HG03521 (cell line): ENCODE measurements around the gene SH3BGRL2.
"Not testable (repeated sequence)": the region's sequence is repeated elsewhere in the genome, so short reads cannot be mapped to it uniquely, and the experiment has no call there.

Experiments
- ATAC-seq: cut with Tn5 transposase; IDR thresholded peaks from one replicate; pipeline ENCODE4 v1.9.1; 2021; ENCODE audit warnings: mild to moderate bottlenecking, moderate library complexity; ENCODE audit not compliant: unreplicated experiment

Gene SH3BGRL2

DNA sequence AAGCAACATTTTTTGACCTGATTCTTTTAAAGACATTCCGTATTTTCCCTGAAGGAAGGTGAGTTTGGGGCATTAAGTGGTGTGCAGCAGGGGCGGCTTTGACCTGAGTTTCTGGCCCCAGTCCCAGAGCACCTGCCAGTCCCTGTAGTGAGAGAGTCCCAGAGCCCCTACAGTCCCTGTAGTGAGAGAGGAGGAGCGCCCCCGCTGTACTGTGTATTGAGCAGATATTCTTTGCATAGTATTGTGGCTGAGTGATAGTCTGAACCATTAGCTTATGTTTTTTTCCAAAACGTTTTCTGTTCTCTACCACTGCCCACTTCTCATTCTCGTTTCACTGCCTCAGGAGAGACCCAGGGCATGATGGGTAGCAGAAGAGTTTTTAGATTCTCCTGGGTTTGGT, 17.2 kb upstream of the SH3BGRL2 start:
- ATAC-seq = no peak

DNA sequence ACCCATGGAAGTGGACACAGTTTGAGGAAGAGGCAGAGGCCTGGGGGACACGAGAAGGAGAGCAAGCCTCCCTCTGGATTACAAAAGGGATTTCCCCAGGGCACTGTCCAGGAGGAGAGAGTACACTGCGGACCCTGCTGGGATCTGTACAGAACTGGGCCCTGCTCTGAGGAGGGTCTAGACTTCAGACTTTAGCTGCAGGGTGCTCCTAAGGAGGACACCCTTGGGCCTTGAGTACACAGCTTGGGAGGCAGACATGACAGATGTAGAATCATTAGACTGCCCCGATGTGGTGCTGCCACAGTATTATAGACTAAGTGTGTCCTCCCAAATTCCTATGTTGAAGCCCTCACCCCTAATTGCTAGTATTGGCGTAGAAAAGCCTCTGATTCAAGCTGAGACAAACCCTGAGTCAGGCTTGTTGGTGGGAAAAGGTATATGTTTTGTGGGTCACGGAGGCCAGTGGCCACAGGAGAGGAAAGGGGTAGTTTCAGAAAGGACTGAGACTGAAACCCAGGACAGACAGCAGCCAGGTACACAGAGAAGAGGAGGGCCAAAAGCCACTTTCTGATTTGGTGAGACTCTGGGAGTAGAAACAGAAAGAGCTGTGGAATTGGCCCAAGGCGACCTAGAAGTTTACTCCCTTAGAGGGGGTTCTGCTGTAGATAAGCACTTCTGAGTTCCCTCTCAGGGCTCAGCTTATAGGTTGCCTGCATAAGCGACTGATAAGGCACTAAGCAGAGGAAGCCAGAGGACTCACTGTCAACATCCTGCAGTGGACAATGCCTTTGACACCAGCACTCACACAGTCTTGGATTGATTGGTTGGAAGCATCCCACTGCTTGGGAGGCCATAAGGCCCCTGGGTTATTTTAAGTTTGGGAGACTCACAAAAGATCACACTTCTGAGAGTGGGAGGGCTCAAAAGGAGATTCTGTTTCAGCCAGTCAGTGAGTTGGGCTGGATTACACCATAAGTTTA, 16.5 kb upstream of the SH3BGRL2 start:
- peak; percentile 67 for ATAC-seq

DNA sequence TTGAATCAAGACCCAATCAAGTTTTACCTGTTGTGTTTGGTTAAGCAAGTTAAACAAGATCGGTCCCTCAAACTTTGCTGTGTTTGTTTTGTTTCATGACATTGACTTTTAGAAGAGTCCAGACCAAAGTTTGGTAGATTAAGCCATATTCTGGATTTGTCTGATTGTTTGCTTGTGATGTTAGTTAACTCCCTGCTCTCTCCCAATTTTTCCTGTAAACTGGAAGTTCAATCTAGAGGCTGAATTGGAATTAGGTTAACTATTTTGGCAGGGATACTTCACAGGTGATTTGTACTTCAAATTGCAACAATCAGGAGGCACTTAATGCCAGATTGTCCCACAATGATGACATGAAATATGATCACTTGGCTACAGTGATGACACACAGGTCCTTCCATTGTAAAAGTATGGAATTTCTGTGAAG, 13.6 kb upstream of the SH3BGRL2 start:
- no peak for ATAC-seq

DNA sequence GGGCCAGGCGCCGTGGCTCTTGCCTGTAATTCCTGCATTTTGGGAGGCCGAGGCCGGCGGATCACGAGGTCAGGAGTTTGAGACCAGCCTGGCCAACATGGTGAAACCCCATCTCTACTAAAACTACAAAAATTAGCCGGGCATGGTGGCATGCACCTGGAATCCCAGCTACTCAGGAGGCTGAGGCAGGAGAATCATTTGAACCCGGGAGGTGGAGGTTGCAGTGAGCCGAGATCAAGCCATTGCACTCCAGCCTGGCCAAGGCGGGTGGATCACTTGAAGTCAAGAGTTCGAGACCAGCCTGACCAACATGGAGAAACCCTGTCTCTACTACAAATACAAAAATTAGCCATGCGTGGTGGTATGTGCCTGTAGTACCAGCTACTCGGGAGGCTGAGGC, 12.7 kb upstream of the SH3BGRL2 start:
- ATAC-seq = not testable (repeated sequence)

DNA sequence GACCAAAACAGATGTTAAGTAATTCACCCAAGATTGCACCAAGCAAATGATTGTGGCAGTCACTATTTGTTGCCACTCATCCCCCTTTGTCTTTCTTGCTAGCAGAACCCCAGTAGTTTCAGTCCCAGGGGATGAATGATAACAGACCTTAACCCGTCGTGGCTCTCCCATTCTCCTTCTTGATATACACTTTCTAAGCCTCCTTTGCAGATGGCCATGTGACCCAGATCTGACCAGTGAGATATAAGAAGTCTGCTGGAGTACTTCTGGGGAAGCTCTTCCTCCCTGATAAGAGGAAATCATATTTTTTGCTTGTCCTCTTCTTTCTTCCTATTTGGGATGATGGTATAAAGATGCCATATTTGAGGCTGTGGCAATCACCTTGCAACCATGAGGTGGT, 9.6 kb upstream of the SH3BGRL2 start:
- ATAC-seq = no peak

DNA sequence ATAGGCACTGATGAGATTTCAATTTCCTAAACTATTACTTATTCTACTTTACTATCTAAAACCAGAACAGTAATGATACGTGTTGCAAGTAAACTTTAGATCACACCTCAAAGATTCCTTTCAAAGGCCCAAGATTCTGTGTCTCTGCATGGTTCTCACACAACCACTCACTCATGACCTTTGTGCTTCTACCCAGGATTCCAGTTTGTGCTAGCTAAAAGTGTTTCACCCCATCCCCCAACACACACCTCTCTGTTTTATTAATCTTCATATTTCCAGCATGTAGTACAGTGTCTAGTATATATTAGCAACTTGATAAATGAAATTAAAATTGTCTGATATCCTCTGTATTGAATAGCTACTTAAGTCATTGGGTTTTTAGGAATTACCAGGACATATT, 8.8 kb upstream of the SH3BGRL2 start:
- no peak for ATAC-seq

DNA sequence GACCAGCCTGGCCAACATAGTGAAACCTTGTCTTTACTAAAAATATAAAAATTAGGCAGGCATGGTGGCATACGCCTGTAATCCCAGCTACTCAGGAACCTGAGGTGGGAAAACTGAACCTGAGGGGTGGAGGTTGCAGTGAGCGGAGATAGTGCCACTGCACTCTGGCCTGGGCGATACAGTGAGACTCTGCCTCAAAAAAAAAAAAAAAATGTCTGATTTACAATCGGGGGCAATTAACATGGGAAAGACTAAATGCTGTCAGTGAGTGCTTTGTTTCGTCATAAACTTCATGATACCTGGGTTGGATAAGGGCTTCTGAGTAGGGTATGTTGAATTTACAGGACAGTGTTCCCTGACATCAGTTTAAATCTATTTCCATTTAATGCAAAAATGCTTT, 8.0 kb upstream of the SH3BGRL2 start:
- ATAC-seq = no peak

- ATAC-seq = no peak
Measured at GRCh38 chr6:79625746-79626145, 5.4 kb upstream of the SH3BGRL2 start.

DNA sequence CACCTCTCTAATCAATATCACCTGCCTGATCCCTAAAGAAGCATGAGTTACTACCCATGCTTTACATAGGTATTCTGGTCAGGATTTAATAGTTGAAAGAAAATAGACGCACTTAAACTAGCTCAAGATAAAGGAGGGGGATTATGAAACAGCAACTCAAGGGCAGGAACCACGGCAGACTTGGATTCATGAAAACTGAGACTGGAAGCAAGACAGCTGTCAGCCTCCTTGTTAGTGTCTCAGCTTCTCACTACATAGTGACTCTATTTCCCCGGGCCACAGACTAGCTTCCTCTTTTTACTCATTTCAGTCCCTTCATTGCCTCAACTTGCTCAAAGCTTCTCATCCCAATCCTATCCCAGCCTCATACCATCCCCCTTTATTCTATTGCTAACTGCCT, 4.3 kb upstream of the SH3BGRL2 start:
- ATAC-seq = no peak

GRCh38 chr6:79627422-79627821, 3.7 kb upstream of the SH3BGRL2 start:
- no peak for ATAC-seq

DNA sequence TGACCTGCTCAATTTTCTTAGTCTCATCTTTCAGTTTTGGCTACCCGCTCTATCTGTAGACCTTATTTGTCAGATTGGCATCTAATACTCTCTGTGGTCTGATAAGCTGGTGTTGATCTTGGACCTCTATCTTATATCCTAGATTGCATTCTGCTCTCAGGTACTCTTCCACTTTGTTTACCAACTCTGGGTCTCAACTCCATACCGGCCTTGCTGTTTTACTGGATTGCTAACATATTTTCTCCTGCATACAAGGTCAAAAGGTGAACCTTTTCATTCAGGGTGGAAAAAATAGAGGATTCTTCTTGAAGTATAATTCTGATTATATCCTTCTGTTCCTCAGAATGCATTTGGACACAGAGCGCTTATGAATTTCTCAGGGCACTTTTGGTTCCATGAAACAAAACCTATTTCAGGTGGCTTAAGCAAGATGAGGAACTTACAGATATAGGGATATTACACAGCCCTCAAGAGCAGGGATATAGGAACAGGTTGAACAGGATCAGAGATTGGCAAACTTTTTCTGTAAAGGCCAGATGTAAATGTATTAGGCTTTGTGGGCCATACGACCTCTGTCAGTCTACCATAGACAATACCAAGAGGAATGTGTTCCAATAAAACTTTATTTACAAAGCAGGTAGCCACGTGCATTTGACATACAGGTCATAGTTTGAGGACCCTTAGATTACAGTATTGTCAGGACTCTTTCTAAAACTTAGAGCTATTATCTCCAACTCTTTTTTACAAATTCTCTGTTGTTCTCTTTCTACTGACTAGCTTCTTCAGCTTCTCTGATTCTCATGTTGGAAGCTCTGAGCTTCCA, 2.5 kb upstream of the SH3BGRL2 start:
- ATAC-seq = no peak

DNA sequence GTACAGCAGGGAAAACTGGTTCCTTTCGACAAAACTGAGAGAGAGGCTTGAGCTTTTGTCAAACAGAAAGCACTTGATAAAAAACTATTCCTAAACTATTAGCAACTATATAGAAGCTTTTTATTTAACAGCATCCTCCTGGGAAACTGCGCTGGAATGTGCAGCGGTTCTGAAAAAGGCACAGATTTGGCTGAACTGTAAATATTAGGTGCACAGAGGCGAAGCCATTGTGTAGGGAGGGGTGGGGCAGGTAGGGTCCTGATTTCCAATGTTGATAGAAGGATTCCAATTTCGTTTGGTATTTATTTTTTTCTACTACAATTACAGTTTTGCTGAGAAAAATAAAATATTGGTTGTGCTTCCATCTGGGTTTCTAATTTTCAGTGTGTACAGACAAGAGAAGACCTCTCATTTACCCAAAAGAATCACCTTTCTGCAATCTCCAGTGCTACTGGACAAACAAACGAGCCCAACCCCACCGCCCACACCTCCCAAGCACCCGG, 698 bp upstream of the SH3BGRL2 start:
- no peak for ATAC-seq

DNA sequence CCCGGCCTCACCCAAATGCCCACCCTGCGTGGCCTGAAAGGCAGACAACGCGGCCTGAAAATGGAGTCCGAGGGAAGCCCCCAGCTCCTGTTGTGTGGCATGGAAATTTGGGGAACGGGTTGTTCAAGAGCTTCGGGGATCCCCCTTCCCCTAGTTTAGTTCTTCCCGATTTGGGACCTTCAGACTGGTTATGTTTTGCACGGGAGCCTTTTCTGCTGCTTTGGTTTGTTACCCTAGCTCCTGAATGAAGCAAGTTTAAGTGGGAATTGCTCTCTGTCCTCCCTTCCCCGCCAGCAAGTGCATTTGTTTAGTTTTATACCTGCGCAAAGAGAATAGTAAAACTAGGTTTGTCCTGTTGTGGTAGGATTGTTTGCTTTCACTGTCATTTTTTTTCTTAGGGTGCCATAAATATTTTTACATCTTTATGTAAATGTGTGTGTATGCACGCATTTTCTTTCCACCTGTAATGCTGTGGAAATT, 604 bp downstream of the SH3BGRL2 start:
- no peak for ATAC-seq

DNA sequence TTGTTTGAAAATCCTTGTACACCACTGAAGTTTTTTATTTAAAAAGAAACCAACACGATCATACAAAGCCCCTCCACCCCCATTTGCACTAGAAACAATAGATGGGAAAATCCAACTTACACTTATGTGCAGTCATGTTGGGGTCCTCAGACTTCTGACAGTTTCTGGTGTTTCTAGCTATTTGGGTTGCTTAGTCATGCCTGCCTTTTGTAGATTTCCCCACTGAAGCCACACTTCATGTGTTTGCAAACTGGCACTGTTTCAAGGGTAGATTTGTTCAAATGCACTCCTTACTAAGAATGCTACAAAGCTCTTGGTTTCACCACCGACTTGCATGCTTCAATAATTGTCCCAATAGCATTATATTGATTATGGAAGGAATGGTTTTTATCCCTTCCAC, 1.5 kb downstream of the SH3BGRL2 start:
- no peak for ATAC-seq

- ATAC-seq = no peak
Measured at GRCh38 chr6:79634491-79635231, 3.5 kb downstream of the SH3BGRL2 start.

- no peak for ATAC-seq
Measured at GRCh38 chr6:79635232-79635543, 4.1 kb downstream of the SH3BGRL2 start.

GRCh38 chr6:79636673-79637072, 5.5 kb downstream of the SH3BGRL2 start:
- no peak for ATAC-seq

DNA sequence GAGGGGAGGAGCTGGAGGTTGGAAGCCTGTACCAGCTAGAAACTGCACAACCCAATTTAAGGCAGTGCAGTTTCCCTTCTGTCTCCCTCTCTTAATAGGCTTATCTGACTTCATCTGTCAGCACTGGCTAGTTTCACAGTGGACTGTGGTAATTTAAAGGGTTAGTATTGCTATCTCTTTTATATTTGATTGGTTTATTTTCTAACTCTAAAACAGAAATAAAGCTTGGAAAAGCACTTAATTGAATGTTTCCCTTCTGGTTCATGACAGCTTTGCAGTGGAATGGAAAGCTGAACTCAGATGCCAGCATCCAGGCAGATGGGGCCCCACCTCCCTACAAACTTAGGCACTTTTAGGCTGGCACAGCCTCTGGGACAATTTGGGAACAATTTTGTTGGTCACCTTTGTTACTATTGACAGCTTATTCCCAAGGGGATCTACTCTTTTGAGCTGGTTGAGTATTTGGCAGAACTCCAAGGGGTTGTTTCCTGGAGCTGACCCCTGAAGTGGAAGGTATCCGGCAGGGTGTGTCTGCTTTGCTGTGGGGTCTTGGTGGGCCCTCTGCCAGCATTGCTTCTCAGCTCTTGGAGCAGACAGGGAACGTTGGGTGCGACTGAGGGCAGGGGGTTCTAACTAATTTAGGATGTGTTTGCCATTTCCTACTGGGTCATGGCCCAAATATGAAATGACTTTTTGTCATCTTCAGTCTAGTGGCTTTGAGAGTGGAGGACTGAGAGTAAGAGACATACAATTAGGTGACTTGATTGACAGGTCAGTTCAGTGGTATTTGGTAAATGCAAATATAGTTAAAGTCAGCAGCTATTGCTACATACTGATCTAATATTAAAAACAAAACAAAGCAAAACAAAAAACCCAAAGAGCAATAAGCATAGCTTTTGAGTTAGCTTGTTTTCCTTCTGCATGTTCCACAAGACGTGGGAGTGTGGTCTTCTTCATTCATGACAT, 9.3 kb downstream of the SH3BGRL2 start:
- no peak for ATAC-seq

- peak; percentile 51 for ATAC-seq
Measured at GRCh38 chr6:79646006-79646405, 14.9 kb downstream of the SH3BGRL2 start.

DNA sequence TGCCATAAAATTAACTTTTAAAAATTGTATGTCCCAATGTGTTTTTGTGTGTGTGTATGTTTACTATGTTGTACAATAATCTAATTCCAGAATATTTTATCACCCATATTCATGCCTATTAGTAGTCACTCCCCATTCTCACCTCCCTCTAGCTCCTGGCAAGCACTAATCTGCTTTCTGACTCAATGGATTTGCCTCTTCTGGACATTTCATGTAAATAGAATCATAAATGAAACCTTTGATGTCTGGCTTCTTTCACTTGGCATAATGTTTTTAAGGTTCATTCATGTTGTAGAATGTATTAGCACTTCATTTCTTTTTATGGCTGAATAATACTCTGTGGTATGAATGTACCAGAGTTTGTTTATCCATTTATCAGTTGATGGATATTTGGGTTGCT, 15.4 kb downstream of the SH3BGRL2 start:
- ATAC-seq = no peak
